Left ventricle myocardium inferior (tissue), 1 donor: ENCODE data around the gene CYBA. TPM values are rescaled to one million over a fixed set of nuclear protein-coding genes. Genes with fewer than 3 reads are reported as not detected.
A peak's percentile ranks its signal among the peaks of the same experiment; 100 is the strongest.

Source experiments
- DNase-seq: peaks from one replicate; pipeline ENCODE4 v3.0.0-alpha.2; 2020
- H3K27ac ChIP-seq: fragments of 200-600 bp; replicated peaks from 2 replicates; pipeline ENCODE4 v1.8.0; 2021
- H3K27me3 ChIP-seq: fragments of 200-600 bp; 2 replicates; pipeline ENCODE4 v1.8.0; 2021; ENCODE audit warnings: low read depth
- H3K36me3 ChIP-seq: fragments of 200-600 bp; 2 replicates; pipeline ENCODE4 v1.8.0; 2021
- H3K4me1 ChIP-seq: fragments of 200-600 bp; 2 replicates; pipeline ENCODE4 v1.8.0; 2021
- H3K4me3 ChIP-seq: fragments of 200-600 bp; 2 replicates; pipeline ENCODE4 v1.8.0; 2021; ENCODE audit warnings: mild to moderate bottlenecking, moderate library complexity
- H3K9me3 ChIP-seq: fragments of 200-600 bp; replicated peaks from 2 replicates; pipeline ENCODE4 v1.8.0; 2021
- CTCF ChIP-seq: fragments of 200-600 bp; IDR thresholded peaks from 2 replicates; pipeline ENCODE4 v1.8.0; 2021; ENCODE audit warnings: antibody characterized with exemption, mild to moderate bottlenecking, borderline replicate concordance
- intact Hi-C: fragments of 100-400 bp; cut with micrococcal nuclease; formaldehyde crosslinking; loops from one replicate; pipeline ENCODE4 v1.11.0; 2022
- total RNA-seq: library from RNA; stranded (reverse); fragmentation: NEBNext Ultra II Directional; extraction: Animal tissue kit (Norgen Biotek cat#: 25700); gene quantifications from one replicate; pipeline ENCODE4 v1.2.1, GENCODE V29; 2021
- donor health status: DM: no; HTN: yes; CAD: no; lungs with severe emphysema.

Gene CYBA
- total RNA-seq, 1 donor from 2014 or later, result 42.6 TPM

- TF ChIP-seq CTCF, result no peak
- peak within 1 kb of the TSS; percentile 98 for H3K4me3 ChIP-seq
- DNase-seq, result peak; percentile 97
- no peaks in the 10 kb centered on the region for H3K9me3 ChIP-seq
- H3K36me3 ChIP-seq, result peaks cover 4% of the 10 kb centered on the region
- intact Hi-C loops, result no loop called here
- H3K4me1 ChIP-seq, result peaks cover 48% of the 10 kb centered on the region
- peak within 1 kb of the TSS; percentile 90 for H3K27ac ChIP-seq
- H3K27me3 ChIP-seq, result no peaks in the 10 kb centered on the region
Observed at GRCh38 chr16:88662843-88663606, 12.2 kb upstream of the CYBA start, which contains the start of gene MVD. Gene MVD, minus strand, starts transcription at chr16:88663091. Its CDS starts 11 bp downstream, at chr16:88663080.

DNA sequence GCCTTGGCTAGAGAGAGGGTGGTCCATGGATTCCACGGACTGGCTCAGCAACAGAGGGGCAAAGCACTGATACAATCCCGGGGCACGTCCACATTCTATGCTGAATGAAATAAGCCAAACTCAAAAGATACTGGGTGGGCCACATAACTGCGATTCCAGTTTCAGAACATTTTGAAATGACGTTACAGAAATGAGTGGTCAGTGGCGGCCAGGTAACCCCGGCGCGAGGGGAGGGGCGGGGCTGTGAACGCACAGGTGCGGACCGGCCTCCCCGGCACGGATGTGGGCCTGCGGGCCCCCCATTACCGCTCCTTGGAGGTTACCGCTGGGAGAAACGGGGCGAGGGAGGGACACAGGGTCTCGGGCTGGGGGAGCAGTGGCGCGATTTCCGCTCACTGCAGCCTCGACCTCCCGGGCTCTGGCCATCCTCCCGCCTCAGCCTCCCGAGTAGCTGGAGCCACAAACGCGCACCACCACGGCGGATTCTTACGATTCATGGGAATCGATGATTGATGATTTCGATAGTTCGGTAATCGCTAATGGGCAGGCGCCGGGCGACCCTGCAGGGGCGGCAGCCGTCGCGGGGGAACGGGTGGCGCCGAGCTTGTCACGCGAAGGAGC, 11.5 kb upstream of the CYBA start:
- intact Hi-C loops, result no loop called here
- peaks cover 7% of the 10 kb centered on the region for H3K36me3 ChIP-seq
- DNase-seq, result no peak
- peak overlapping the region; percentile 98 for H3K4me3 ChIP-seq
- no peak for TF ChIP-seq CTCF
- H3K27me3 ChIP-seq, result no peaks in the 10 kb centered on the region
- H3K9me3 ChIP-seq, result no peaks in the 10 kb centered on the region
- H3K27ac ChIP-seq, result peak overlapping the region; percentile 90
- H3K4me1 ChIP-seq, result peaks cover 43% of the 10 kb centered on the region

- Histone ChIP-seq H3K36me3 (peaks cover 7% of the 10 kb centered on the region), H3K27me3 (no peaks in the 10 kb centered on the region), H3K4me1 (peaks cover 43% of the 10 kb centered on the region), H3K27ac (no peak overlapping the region), H3K4me3 (no peak overlapping the region), H3K9me3 (no peaks in the 10 kb centered on the region)
- no peak for DNase-seq
- intact Hi-C loops, result no loop called here
- no peak for TF ChIP-seq CTCF
Observed at GRCh38 chr16:88661468-88661867, 10.6 kb upstream of the CYBA start.

DNA sequence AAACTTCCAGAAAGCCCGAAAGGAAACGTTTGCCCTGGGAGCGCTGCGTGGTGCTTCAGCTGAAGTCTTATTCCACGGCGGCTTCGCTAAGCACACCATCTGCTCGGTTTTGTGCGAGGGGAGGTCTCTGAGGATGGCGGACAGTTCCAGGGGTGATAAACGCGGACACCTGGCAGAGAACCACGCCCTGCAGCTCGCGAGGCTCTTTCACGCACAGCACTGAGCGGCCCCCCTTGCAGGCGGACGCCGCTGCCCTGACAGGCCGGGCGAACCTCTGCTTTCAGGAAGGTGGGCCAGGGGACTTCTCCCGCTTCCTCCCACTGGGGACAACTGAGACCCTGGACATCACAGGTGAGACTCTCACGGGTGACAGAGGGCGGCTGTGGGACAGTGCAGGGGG, 8.3 kb upstream of the CYBA start:
- H3K9me3 ChIP-seq, result no peaks in the 10 kb centered on the region
- H3K4me1 ChIP-seq, result peaks cover 26% of the 10 kb centered on the region
- intact Hi-C loops, result no loop called here
- H3K27me3 ChIP-seq, result no peaks in the 10 kb centered on the region
- no peak overlapping the region for H3K27ac ChIP-seq
- no peak for DNase-seq
- H3K4me3 ChIP-seq, result no peak overlapping the region
- no peak for TF ChIP-seq CTCF
- peaks cover 30% of the 10 kb centered on the region for H3K36me3 ChIP-seq

GRCh38 chr16:88658714-88659113, 7.9 kb upstream of the CYBA start:
- Histone ChIP-seq H3K27me3 (no peaks in the 10 kb centered on the region), H3K9me3 (no peaks in the 10 kb centered on the region), H3K4me1 (peaks cover 22% of the 10 kb centered on the region), H3K4me3 (no peak overlapping the region), H3K27ac (no peak overlapping the region), H3K36me3 (peaks cover 34% of the 10 kb centered on the region)
- no peak for DNase-seq
- intact Hi-C loops, result no loop called here
- no peak for TF ChIP-seq CTCF
